CD4-positive, alpha-beta memory T cell (primary cell): ENCODE results near the gene BCL2L2. TPM values are rescaled to one million over a fixed set of nuclear protein-coding genes. Genes with fewer than 3 reads are reported as not detected.

Experiments used
- CTCF ChIA-PET: fragments of 350-600 bp; sonication (Branson Sonifier 250); formaldehyde crosslinking; loops from one replicate; lab custom pipeline; 2021; ENCODE audit warnings: inconsistent platforms; ENCODE audit not compliant: partially characterized antibody; lab: Charles Lee
- POLR2A ChIA-PET: fragments of 350-600 bp; sonication (Branson Sonifier 250); formaldehyde crosslinking; loops from one replicate; lab custom pipeline; 2021; ENCODE audit not compliant: partially characterized antibody; lab: Charles Lee
- DNase-seq, 5 donors: peaks; one replicate each; pipeline versions ENCODE4 v3.0.0 to v3.0.0-alpha.2; 2020 to 2022; ENCODE audit warnings: mixed read lengths in 1 of 5
- H3K27ac ChIP-seq: one replicate; pipeline ENCODE4 v1.7.0; 2013; ENCODE audit warnings: low read depth, low read length
- H3K27me3 ChIP-seq: 2 replicates; pipeline ENCODE4 v1.7.0; 2013; ENCODE audit warnings: mild to moderate bottlenecking, low read length, moderate library complexity; ENCODE audit not compliant: insufficient read depth
- H3K36me3 ChIP-seq: 2 replicates; pipeline ENCODE4 v1.7.0; 2013; ENCODE audit warnings: mild to moderate bottlenecking, low read length, moderate library complexity; ENCODE audit not compliant: insufficient read depth
- H3K4me1 ChIP-seq: 2 replicates; pipeline ENCODE4 v1.7.0; 2013; ENCODE audit warnings: mild to moderate bottlenecking, low read length, moderate library complexity; ENCODE audit not compliant: insufficient read depth
- H3K4me3 ChIP-seq, 2 donors: one replicate each; pipeline ENCODE4 v1.7.0; 2013; ENCODE audit warnings: low read length in 2 of 2, mild to moderate bottlenecking in 1 of 2
- H3K9me3 ChIP-seq, 2 donors: one replicate each; pipeline ENCODE4 v1.7.0; 2013; ENCODE audit warnings: low read length in 2 of 2, control low read depth in 1 of 2; ENCODE audit not compliant: control insufficient read depth in 1 of 2
- H3K27ac Mint-ChIP-seq, 7 donors: one replicate each; pipeline ENCODE4 v1.8.0; 2020 to 2021; ENCODE audit warnings: mixed read lengths in 7 of 7, mild to moderate bottlenecking in 6 of 7, inconsistent platforms in 3 of 7, moderate library complexity in 3 of 7
- H3K27me3 Mint-ChIP-seq, 2 donors: one replicate each; pipeline ENCODE4 v1.8.0; 2020 to 2021; ENCODE audit warnings: mixed read lengths in 2 of 2
- H3K36me3 Mint-ChIP-seq, 2 donors: one replicate each; pipeline ENCODE4 v1.8.0; 2020 to 2021; ENCODE audit warnings: mixed read lengths in 2 of 2, inconsistent platforms in 1 of 2, mild to moderate bottlenecking in 1 of 2
- H3K4me1 Mint-ChIP-seq, 4 donors: one replicate each; pipeline ENCODE4 v1.8.0; 2020 to 2021; ENCODE audit warnings: mixed read lengths in 4 of 4, mild to moderate bottlenecking in 1 of 4
- H3K4me3 Mint-ChIP-seq, 8 donors: one replicate each; pipeline ENCODE4 v1.8.0; 2020 to 2021; ENCODE audit warnings: mixed read lengths in 8 of 8, mild to moderate bottlenecking in 7 of 8, moderate library complexity in 6 of 8, inconsistent platforms in 3 of 8
- H3K9me3 Mint-ChIP-seq, 8 donors: one replicate each; pipeline ENCODE4 v1.8.0; 2020 to 2021; ENCODE audit warnings: mixed read lengths in 8 of 8, mild to moderate bottlenecking in 5 of 8, inconsistent platforms in 3 of 8, moderate library complexity in 1 of 8
- intact Hi-C: fragments of 100-400 bp; cut with micrococcal nuclease; formaldehyde crosslinking; loops from one replicate; pipeline ENCODE4 v1.15.1; 2023
- polyA plus RNA-seq, 2 donors: library from polyadenylated mRNA; unstranded; fragments of 300-500 nt; fragmentation: Illumina TruSeq; gene quantifications; one replicate each; pipeline ENCODE4 v1.2.3, GENCODE V29; 2021
- total RNA-seq, 2 experiments: library from RNA; stranded (reverse); gene quantifications; one replicate each; pipeline ENCODE4 v1.2.3, GENCODE V29; 2021

Gene BCL2L2
- total and polyA plus RNA-seq, 4 experiments from 2014 or later = 2.0 to 3.6 TPM; not detected in 2

DNA sequence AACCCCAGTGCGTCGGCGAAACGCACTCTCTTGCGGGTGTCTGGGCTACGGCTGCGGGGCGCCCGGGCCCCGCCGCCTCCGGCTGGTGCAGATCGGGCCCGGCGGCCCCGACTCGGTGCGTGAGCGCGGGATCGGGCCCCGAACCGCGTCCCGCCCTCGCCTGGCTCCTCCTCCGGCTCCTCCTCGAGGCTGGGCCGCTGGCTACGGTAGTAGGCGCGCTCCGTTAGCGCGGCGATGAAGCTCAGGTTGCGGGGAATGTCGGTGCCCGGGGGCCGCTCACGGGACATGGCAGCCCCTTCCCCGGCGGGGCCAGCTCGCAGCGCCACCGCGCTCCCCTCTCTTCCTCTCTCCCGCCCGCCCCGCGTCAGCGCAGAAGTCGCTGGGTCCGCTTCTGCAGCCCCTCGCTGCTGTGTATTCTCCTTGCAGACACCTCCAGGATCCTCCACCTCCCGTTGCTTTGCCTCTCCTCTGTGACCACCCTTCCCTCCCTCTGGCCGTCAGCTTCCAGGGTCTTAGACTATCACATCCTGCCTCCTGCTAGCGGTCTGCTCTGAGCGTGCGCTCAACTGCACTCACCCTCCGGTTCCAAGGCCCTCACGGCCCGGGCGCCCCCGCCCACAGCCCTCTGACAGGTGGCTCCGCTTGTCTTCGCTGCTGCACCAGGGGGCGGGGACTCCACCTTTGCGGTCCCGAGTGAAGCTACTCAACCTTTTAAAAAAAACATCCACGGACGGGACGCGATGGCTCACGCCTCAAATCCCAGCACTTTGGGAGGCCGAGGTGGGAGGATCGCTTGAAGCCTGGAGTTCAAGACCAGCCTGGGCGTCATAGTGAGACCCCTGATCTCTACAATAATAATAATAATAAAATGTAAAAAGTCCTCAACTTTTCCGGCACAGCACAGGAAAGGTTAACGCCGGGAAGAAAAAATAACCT lies 4.1 kb upstream of the BCL2L2 start, which contains the start of gene PPP1R3E:
Gene PPP1R3E (minus strand): TSS at position 570 of the 936 bp plus-strand sequence. CDS start 283 bp downstream, at position 287.
- CTCF ChIA-PET = interaction anchor here (0.5 to 7.3 kb wide), 13 partner anchors 8 to 261 kb away, joined by 3 to 93 read pairs (median 3); partner anchors contain the start of genes HOMEZ and PABPN1
- peaks cover 0 to 2% (median 0%) of the 10 kb centered on the region in 8 donors for H3K9me3 Mint-ChIP-seq

DNA sequence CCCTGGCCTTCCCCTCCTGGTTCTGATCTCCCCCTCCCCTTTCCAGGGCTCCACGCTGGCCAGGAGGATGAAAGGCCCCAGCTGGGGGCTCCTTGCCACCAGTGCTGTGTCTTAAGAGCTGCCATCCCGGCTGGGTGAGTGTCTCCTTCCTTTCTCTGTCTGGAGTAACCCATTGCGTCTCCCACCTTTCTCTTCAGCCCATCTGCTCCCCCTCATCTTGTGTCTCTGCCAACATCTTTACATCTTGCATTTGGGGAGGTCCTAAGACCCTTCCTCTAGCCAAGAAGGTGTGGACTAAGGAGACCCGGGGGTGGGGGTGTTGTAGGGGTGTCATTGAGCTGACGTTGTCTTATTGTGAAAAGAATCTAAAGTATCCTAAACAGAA lies 505 bp downstream of the BCL2L2 start:
- H3K36me3 Mint-ChIP-seq = peaks cover 0 to 4% of the 10 kb centered on the region in 2 donors
- POLR2A ChIA-PET = interaction anchor here (1.1 to 9.6 kb wide), 2 partner anchors 14 to 212 kb away, joined by 3 to 373 read pairs; partner anchors contain the start of genes ACIN1, C14orf119 and PABPN1
- peaks cover 17 to 33% of the 10 kb centered on the region in 2 donors for H3K27me3 Mint-ChIP-seq
- no peak overlapping the region for H3K4me3 Mint-ChIP-seq
- intact Hi-C loops = no loop called here
- H3K27ac Mint-ChIP-seq = peak overlapping the region in 1 of 7 donors; percentile 54
- H3K27ac ChIP-seq = no peak overlapping the region
- H3K36me3 ChIP-seq = no peaks in the 10 kb centered on the region
- no peak overlapping the region for H3K4me3 ChIP-seq
- no peaks in the 10 kb centered on the region for H3K27me3 ChIP-seq
- CTCF ChIA-PET = interaction anchor here (0.6 kb wide), 1 partner anchor 14 kb away, joined by 3 read pairs; the partner anchor contains the start of gene PABPN1
- no peaks in the 10 kb centered on the region for H3K4me1 ChIP-seq
- peaks cover 4 to 10% (median 6%) of the 10 kb centered on the region in 4 donors for H3K4me1 Mint-ChIP-seq
- DNase-seq = no peak
- H3K9me3 ChIP-seq = no peaks in the 10 kb centered on the region
- H3K9me3 Mint-ChIP-seq = peaks cover 0 to 2% (median 0%) of the 10 kb centered on the region in 8 donors

More for the DNA sequence above, 4.1 kb upstream of the BCL2L2 start, which contains the start of gene PPP1R3E:
- Mint-ChIP-seq H3K27me3 (peaks cover 12 to 15% of the 10 kb centered on the region in 2 donors), H3K27ac (peak within 1 kb of the TSS; percentile 99 to 100 (median 100)), H3K4me1 (peaks cover 14 to 29% (median 23%) of the 10 kb centered on the region in 4 donors), H3K36me3 (peaks cover 0 to 15% of the 10 kb centered on the region in 2 donors), H3K4me3 (peak within 1 kb of the TSS; percentile 98 to 100 (median 99))
- Histone ChIP-seq H3K27me3 (no peaks in the 10 kb centered on the region), H3K27ac (peak within 1 kb of the TSS; percentile 87), H3K4me1 (peaks cover 14% of the 10 kb centered on the region), H3K9me3 (no peaks in the 10 kb centered on the region), H3K4me3 (peak within 1 kb of the TSS; percentile 86 to 90), H3K36me3 (no peaks in the 10 kb centered on the region)
- intact Hi-C loops = loop anchor here (5.0 kb wide), 1 partner anchor 375 kb away; the partner anchor contains the start of gene PRMT5
- POLR2A ChIA-PET = interaction anchor here (0.6 to 9.6 kb wide), 33 partner anchors 9 to 1792 kb away, joined by 3 to 373 read pairs (median 4); partner anchors contain the start of genes ACIN1, AP1G2, C14orf119 and CBLN3
- peak; percentile 84 to 94 (median 86) for DNase-seq

DNA sequence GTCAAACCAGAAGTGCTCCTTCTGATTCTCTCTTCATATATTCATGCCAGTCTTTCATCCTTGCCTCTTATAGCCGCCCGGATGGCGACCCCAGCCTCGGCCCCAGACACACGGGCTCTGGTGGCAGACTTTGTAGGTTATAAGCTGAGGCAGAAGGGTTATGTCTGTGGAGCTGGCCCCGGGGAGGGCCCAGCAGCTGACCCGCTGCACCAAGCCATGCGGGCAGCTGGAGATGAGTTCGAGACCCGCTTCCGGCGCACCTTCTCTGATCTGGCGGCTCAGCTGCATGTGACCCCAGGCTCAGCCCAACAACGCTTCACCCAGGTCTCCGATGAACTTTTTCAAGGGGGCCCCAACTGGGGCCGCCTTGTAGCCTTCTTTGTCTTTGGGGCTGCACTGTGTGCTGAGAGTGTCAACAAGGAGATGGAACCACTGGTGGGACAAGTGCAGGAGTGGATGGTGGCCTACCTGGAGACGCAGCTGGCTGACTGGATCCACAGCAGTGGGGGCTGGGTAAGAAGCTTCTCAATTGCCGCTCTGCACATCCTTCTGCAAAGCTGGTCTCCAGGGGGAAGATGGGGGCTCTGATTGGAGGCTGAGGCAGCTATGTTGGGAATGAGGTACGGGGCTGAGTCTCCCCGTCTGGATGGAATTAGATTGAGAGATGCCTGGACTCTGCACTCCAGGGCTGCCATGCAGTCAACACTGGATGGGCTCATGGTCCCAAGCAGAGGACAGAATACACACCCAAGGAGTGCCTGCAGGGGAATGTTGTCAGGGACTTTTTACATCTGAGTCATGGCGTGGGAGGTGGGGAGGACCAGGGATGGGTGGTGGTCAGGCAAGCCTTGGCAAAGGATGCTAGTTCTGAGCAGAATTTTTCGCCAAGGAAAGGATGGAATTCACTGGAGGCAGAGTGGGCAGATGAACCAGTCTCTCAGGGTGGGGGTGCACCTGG lies 1.3 kb downstream of the BCL2L2 start:
- H3K9me3 ChIP-seq = no peaks in the 10 kb centered on the region
- H3K4me3 Mint-ChIP-seq = no peak overlapping the region
- ChIA-PET CTCF (interaction anchor here (0.6 kb wide), 1 partner anchor 13 kb away, joined by 3 read pairs; the partner anchor contains the start of gene PABPN1), POLR2A (interaction anchor here (1.1 to 9.6 kb wide), 2 partner anchors 13 to 213 kb away, joined by 3 to 373 read pairs; partner anchors contain the start of genes ACIN1, C14orf119 and PABPN1)
- H3K4me1 ChIP-seq = no peaks in the 10 kb centered on the region
- no peak overlapping the region for H3K27ac ChIP-seq
- DNase-seq = no peak
- H3K36me3 ChIP-seq = no peaks in the 10 kb centered on the region
- H3K27ac Mint-ChIP-seq = peak overlapping the region in 1 of 7 donors; percentile 26
- H3K4me1 Mint-ChIP-seq = peaks cover 0 to 7% (median 3%) of the 10 kb centered on the region in 4 donors
- no peak overlapping the region for H3K4me3 ChIP-seq
- H3K27me3 ChIP-seq = no peaks in the 10 kb centered on the region
- intact Hi-C loops = no loop called here
- no peaks in the 10 kb centered on the region for H3K36me3 Mint-ChIP-seq
- H3K27me3 Mint-ChIP-seq = peaks cover 17 to 33% of the 10 kb centered on the region in 2 donors
- no peaks in the 10 kb centered on the region for H3K9me3 Mint-ChIP-seq

DNA sequence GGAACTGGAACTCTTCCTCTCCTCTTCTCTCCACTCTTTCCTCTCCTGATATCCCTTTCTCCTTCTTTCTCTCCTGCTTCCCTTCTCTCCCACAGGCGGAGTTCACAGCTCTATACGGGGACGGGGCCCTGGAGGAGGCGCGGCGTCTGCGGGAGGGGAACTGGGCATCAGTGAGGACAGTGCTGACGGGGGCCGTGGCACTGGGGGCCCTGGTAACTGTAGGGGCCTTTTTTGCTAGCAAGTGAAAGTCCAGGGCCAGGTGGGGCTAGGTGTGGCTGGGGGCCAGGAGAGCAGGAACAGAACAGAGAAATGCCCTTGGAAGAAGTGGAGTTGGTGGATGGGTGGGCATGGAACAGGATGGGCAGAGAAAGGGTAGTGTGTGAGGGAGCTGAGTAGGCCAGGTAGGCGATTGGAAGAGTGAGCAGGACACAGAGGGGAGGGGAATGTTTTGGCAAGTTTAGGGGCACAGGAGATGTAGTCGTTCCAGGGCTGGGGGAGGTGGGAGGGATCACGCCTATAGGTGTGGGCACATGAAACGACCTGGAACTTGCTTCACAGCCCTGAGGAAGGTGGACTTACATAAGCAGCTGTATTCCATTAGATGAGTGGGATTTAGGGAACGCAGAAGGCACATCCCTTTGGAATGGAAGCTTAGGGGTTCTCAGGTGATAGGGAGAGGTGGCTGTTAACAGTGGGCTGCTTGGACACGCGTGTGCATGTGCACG lies 2.2 kb downstream of the BCL2L2 start:
- Histone ChIP-seq H3K27ac (no peak overlapping the region), H3K9me3 (no peaks in the 10 kb centered on the region), H3K4me3 (no peak overlapping the region), H3K4me1 (no peaks in the 10 kb centered on the region), H3K36me3 (no peaks in the 10 kb centered on the region), H3K27me3 (no peaks in the 10 kb centered on the region)
- CTCF ChIA-PET = no interaction called here
- Mint-ChIP-seq H3K9me3 (no peaks in the 10 kb centered on the region), H3K4me1 (no peaks in the 10 kb centered on the region), H3K27me3 (peaks cover 17 to 33% of the 10 kb centered on the region in 2 donors), H3K36me3 (no peaks in the 10 kb centered on the region), H3K4me3 (no peak overlapping the region), H3K27ac (peak overlapping the region in 1 of 7 donors; percentile 59)
- no peak for DNase-seq
- intact Hi-C loops = no loop called here
- POLR2A ChIA-PET = interaction anchor here (9.6 kb wide), 1 partner anchor 12 kb away, joined by 373 read pairs; the partner anchor contains the start of gene PABPN1

DNA sequence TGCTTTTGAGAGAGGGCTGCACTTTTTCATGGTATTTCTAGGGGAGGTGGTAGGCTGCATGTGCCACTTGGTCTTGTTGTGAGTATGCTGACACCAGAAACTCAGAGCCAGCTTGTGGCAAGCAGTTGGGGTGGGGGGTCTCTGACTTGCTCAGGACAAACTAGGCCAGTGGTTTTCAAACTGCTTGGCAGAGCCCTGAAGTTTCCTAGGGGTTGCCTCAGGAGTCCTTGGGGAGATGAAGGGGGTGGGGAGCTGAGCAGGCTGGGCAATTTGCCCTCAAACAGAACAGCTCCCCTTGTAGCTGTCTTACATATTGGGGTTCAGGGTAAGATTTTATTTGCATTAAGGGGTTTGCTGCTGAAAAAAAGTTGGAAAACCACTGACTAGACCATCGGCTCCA lies 3.9 kb downstream of the BCL2L2 start:
- Mint-ChIP-seq H3K27ac (no peak overlapping the region), H3K36me3 (no peaks in the 10 kb centered on the region)
- POLR2A ChIA-PET = interaction anchor here (1.4 to 1.7 kb wide), 2 partner anchors 9 to 11 kb away, joined by 12 to 13 read pairs; partner anchors contain the start of genes PABPN1 and PPP1R3E

More for the DNA sequence above, 3.9 kb downstream of the BCL2L2 start:
- H3K27me3 Mint-ChIP-seq = peaks cover 14 to 29% of the 10 kb centered on the region in 2 donors
- no peaks in the 10 kb centered on the region for H3K4me1 Mint-ChIP-seq
- no peak overlapping the region for H3K4me3 ChIP-seq
- no peaks in the 10 kb centered on the region for H3K36me3 ChIP-seq
- no peaks in the 10 kb centered on the region for H3K27me3 ChIP-seq
- CTCF ChIA-PET = interaction anchor here (1.2 kb wide), 1 partner anchor 10 kb away, joined by 4 read pairs; no protein-coding TSS in a partner anchor
- no peak overlapping the region for H3K27ac ChIP-seq
- H3K4me3 Mint-ChIP-seq = no peak overlapping the region
- intact Hi-C loops = no loop called here
- no peaks in the 10 kb centered on the region for H3K4me1 ChIP-seq
- H3K9me3 ChIP-seq = no peaks in the 10 kb centered on the region
- no peaks in the 10 kb centered on the region for H3K9me3 Mint-ChIP-seq
- DNase-seq = no peak
